Panc1 (cell line): ENCODE measurements around the gene POMT2.

ENCODE experiments used
- CTCF ChIP-seq: fragments of 450-650 bp; IDR thresholded peaks from 2 replicates; pipeline ENCODE4 v1.5.1; 2017; ENCODE audit warnings: mild to moderate bottlenecking
- POLR2AphosphoS5 ChIP-seq: IDR thresholded peaks from 2 replicates; pipeline ENCODE4 v1.6.1; 2012; ENCODE audit warnings: mild to moderate bottlenecking, low read depth, low read length, moderate library complexity
- REST ChIP-seq, 2 experiments: IDR thresholded peaks; 2 replicates each; pipeline ENCODE4 v1.6.1; 2011 to 2012; ENCODE audit warnings: low read depth in 2 of 2, control low read depth in 1 of 2, low read length in 1 of 2, mild to moderate bottlenecking in 1 of 2, moderate library complexity in 1 of 2; ENCODE audit not compliant: insufficient read depth in 1 of 2
- SIN3A ChIP-seq: IDR thresholded peaks from 2 replicates; pipeline ENCODE4 v1.6.1; 2012; ENCODE audit warnings: low read depth, mild to moderate bottlenecking, low read length, moderate library complexity, borderline replicate concordance; ENCODE audit not compliant: insufficient read depth
- TCF7L2 ChIP-seq: IDR thresholded peaks from 2 replicates; pipeline ENCODE4 v1.6.1; 2011; ENCODE audit warnings: mild to moderate bottlenecking, low read depth, low read length, inconsistent platforms

- TF ChIP-seq CTCF (no peak), POLR2AphosphoS5 (no peak), REST (IDR thresholded peaks at IDR 0.05; ENCODE audit: insufficient read depth in 1 of 2, low read depth in 2 of 2, low read length in 1 of 2) (no peak), TCF7L2 (no peak), SIN3A (no peak)
Measured at GRCh38 chr14:77322250-77322902, 1.7 kb upstream of the POMT2 start.
